HG03060 (cell line): Measurements from ENCODE around the gene MEIS3.
"Not testable (repeated sequence)": the region's sequence is repeated elsewhere in the genome, so short reads cannot be mapped to it uniquely, and the experiment has no call there.

Experiments
- ATAC-seq: cut with Tn5 transposase; IDR thresholded peaks from one replicate; pipeline ENCODE4 v1.9.1; 2021; ENCODE audit warnings: low read depth, moderate number of reproducible peaks; ENCODE audit not compliant: unreplicated experiment

Gene MEIS3

DNA sequence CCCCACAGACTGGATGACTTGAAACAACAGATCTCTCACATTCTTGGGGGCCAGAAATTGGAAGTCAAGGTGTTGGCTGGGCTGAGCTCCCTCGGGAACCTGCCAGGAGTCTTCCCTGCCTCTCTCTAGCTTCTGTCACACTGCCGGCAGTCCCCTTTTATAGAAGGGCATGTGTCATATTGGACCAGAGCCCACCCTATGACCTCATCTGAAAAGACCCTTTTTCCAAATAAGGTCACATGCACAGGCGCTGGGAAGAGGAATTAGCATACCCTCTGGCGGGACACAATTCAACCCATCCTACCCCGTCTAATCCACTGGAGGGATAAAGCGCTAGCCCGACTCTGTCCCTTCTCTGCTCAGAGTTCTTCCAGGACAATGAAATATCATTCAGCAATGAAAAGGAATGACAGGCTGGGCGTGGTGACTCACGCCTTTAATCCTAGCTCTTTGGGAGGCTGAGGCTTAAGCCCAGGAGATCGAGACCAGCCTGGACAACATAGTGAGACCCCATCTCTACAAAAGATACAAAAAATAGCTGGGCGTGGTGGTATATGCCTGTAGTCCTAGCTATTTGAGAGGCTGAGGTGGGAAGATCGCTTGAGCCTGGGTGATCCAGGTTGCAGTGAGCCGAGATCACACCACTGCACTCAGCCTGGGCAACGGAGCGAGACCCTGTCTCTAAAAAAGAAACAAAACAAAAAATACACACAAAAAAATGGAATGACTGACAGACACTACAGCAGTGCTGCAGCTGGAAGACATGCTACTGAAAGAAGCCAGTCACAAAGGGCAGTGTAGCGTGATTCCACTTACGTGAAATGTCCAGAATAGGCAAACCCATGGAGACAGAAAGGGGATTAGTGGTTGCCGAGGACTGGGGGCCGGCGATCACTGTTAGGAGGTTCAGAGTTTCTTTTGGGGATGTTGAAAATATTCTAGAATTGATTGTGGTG lies 28.5 kb downstream of the MEIS3 start:
- no peak for ATAC-seq

DNA sequence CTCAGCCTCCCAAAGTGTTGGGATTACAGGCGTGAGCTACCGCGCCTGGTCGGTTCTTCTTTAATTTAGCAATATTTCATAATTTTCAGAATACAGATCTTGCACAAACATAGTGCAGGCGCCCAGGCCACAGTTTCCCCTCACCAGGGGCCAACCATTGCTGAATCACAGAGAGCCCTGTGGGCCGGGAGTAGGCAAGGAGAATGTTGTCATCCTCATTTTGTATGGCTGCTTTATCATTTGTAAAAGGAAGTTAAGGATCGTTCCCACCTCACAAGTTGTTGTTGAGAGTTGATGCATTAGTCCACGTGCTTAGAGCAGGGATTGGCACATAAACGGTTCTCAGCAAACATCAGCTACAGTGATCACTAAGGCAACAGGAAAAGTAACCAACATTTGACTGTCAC lies 30.2 kb downstream of the MEIS3 start:
- ATAC-seq: no peak

DNA sequence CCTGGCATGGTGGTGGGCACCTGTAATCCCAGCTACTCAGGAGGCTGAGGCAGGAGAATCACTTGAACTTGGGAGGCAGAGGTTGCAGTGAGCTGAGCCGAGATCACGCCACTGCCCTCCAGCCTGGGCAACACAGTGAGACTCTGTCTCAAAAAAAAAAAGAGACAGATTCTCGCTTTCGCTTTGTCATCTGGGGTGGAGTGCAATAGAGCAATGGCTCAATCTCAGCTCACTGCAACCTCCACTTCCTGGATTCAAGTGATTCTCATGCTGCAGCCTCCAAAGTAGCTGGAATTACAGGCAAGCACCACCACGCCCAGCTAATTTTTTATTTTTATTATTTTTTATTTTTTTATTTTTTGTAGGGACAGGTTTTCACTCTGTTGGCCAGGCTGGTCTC lies 30.6 kb downstream of the MEIS3 start:
- ATAC-seq: not testable (repeated sequence)

DNA sequence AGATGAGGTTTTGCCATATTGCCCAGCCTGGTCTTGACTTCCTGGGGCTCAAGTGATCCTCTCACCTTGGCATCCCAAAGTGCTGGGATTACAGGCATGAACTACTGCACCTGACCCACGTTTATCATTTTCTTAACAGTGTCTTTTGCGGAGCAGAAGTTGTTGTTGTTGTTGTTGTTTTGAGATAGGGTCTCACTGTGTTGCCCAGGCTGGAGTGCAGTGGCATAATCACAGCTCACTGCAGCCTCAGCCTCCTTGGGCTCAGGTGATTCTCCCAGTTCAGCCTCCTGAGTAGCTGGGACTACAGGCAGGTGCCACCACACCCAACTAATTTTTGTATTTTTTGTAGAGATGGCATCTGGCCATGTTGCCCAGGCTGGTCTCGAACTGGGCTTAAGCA lies 31.7 kb downstream of the MEIS3 start:
- ATAC-seq: not testable (repeated sequence)

GRCh38 chr19:47386582-47386981 lies 32.7 kb downstream of the MEIS3 start:
- not testable (repeated sequence) for ATAC-seq

DNA sequence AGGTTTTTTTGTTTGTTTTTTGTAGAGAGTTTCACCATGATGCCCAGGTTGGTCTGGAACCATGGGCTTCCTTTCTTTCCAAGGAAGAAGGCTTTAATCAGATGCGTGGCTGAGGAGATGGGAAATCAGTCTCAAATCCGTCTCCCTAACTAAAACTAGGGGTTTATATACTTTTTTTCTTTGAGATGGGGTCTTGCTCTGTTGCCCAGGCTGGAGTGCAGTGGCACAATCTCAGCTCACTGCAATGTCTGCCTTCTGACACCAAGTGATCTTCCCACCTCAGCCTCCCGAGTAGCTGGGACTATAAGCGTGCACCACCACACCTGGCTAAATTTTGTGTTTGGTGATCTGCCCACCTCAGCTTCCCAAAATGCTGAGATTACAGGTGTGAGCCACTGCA lies 34.8 kb downstream of the MEIS3 start:
- not testable (repeated sequence) for ATAC-seq

DNA sequence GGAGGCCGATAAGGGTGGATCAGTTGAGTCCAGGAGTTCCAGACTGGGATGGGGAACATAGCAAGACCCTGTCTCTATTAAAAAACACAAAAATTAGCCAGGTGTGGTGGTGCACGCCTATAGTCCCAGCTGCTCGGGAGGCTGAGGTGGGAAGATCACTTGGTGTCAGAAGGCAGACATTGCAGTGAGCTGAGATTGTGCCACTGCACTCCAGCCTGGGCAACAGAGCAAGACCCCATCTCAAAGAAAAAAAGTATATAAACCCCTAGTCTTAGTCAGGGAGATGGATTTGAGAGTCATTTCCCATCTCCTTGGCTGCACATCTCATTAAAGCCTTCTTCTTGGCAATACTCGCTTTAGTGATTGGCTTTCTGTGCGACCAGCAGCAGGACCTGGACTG lies 35.4 kb downstream of the MEIS3 start:
- not testable (repeated sequence) for ATAC-seq

DNA sequence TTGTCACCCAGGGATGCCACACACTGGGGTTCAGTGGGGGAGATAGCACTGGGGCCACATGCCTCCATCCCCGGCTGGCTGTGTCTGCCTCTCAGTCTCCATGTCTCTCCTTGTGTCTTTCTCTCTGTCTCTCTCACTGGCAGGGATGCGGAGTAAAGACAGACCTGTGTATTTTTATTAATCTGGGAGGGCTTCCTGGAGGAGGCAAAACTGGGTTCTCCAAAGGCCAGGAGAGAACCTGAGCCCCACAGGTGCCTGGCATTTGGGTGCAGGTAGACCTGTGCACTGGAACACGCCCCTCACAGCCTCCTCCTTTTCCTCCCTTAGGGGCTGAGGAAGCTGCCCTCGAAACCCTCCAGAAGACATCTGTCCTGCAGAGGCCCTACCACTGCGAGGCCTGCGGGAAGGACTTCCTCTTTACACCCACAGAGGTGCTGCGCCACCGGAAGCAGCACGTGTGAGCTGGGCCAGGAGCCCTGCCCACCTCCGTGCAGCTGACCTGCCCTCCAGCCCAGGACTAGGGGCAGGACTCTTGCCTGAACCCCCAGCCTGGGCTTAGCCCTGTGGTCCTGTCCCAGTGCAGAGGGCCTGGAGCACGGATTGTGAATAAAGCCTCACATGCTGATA lies 37.6 kb downstream of the MEIS3 start:
- no peak for ATAC-seq

- ATAC-seq: no peak
These were observed 38.2 kb downstream of the MEIS3 start for GRCh38 chr19:47381121-47381520.

DNA sequence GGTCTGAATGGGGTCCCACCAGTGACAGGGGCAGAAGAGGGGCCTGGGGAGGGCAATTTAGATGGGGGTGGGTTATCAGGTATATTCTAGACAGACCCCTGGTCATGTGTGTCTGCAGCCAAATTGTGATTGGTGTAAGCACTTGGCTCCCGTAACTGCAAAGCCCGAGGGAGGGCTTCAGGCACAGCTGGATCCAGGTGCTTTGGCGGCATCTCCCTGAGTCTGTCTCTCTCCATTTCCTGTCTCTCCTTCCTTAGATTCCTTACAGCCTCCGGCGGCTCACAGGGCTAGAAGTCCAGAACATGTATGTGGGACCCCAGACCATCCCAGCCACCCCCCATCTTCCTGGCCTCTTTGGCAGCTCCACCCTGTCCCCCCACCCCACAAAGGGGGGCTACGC lies 38.8 kb downstream of the MEIS3 start:
- no peak for ATAC-seq

DNA sequence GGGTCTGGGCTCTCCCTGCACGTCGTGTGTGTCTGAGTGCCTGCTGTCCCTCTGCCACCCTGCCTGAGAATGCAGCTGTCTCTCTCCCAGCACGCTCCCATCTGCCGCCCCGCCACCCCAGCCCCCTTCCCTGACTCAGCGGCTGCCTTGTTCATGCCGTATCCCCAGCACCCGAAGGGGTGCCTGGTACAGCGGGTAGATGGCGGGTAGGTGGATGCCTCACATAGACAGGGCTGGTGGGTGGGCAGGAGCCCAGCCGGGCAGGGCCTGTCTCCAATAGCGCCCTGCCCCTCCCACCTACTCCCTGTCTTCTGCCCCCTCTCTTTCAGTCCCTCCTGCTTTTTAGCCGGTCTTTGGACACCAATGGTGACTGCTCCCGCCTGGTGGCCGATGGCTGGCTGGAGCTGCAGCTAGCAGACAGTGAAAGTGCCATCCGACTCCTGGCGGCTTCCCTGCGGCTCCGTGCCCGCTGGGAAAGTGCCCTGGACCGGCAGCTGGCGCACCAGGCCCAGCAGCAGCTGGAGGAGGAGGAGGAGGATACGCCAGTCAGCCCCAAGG lies 39.9 kb downstream of the MEIS3 start:
- ATAC-seq: no peak

DNA sequence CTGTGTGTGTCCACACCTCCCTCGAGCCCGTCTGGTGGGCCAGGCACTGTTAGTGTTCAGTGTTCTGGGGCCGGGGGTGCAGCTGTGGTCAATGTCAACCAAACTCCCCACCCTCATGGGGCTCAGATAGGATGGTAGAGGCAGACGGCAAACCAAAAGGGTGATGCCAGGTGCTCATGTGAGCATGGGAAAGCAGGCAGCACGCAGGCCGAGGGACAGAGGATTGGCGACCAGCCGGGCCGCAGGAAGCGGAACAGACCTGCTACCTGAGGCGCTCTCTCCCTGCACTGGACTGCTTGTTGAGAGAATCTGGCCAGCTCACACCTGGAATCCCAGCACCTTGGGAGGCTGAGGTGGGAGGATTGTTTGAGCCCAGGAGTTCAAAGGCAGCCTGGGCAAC lies 41.1 kb downstream of the MEIS3 start:
- no peak for ATAC-seq

DNA sequence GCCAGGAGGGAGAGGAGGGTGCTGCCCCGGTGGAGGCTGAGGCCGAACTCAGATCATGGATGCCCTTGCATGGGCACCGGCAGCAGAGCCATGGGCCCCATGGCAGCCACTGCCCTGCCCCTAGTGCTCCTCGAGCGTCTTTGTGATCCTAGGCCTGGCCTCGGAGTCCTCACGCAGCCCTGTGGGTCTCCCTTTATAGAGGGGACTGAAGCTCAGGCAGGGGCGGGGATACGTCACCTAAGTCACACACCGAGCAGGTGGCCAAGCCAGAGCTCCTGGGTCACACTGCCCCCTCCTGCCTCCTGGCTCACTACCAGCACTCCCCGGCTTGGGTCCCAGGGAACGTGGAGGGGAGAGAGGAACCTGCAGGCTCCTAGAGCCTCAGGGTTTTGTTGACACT lies 41.5 kb downstream of the MEIS3 start:
- no peak for ATAC-seq

- no peak for ATAC-seq
These were observed 42.1 kb downstream of the MEIS3 start for GRCh38 chr19:47377208-47377701.

- ATAC-seq: no peak
These were observed 42.7 kb downstream of the MEIS3 start for GRCh38 chr19:47376589-47377144.

- ATAC-seq: no peak
These were observed 43.4 kb downstream of the MEIS3 start for GRCh38 chr19:47375694-47376588.

GRCh38 chr19:47374876-47375693 lies 44.2 kb downstream of the MEIS3 start:
- ATAC-seq: no peak

DNA sequence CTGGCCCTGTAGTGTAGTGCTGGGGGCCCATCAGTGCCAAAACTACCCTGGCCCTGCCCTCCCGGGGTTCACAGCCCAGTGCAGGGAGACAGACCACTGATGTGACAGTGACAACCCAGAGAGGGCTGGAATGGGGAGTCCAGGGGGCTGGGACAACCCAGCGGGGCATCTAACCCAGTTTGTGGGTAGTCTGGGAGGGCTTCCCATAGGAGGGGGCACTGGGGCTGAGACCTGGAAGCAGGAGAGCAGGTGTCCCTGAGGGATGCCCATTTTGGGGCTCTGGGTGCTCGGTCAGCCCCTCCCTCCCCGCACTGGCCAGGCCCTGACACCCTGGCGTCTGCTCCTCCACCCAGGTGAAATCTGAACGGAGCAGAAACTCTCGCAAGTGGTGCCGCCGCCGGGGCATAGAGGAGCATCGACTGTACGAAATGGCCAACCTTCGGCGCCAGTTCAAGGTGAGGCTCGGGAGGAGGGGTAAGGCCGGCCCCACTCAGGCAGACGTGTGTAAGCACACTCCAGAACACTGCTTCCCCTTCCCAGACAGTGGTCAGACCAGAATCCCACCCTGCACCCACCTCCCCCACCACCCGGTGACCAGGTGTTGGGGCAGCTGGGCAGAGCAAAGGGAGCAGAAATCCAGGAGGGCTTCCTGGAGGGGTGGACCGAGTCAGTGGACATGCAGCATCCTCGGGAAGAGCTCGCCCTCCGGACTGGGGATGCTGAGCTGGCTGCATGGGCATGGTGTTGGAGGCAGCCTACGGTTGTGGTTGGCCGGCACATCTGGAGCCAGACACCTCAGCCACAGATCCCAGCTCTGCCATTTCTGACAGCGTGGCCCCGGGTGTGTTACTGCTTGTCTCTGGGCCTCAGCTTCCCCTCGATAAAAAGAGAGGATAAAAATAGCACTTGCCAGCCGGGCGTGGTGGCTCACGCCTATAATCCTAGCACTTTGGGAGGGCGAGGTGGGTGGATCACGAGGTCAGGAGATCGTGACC lies 45.8 kb downstream of the MEIS3 start:
- no peak for ATAC-seq
